GM19395 (cell line): ENCODE data around the gene CBARP.
"Not testable (repeated sequence)": the region's sequence is repeated elsewhere in the genome, so short reads cannot be mapped to it uniquely, and the experiment has no call there.

Experiments
- ATAC-seq: cut with Tn5 transposase; IDR thresholded peaks from one replicate; pipeline ENCODE4 v1.9.1; 2021; ENCODE audit warnings: mild to moderate bottlenecking, moderate library complexity; ENCODE audit not compliant: unreplicated experiment

The CBARP gene

DNA sequence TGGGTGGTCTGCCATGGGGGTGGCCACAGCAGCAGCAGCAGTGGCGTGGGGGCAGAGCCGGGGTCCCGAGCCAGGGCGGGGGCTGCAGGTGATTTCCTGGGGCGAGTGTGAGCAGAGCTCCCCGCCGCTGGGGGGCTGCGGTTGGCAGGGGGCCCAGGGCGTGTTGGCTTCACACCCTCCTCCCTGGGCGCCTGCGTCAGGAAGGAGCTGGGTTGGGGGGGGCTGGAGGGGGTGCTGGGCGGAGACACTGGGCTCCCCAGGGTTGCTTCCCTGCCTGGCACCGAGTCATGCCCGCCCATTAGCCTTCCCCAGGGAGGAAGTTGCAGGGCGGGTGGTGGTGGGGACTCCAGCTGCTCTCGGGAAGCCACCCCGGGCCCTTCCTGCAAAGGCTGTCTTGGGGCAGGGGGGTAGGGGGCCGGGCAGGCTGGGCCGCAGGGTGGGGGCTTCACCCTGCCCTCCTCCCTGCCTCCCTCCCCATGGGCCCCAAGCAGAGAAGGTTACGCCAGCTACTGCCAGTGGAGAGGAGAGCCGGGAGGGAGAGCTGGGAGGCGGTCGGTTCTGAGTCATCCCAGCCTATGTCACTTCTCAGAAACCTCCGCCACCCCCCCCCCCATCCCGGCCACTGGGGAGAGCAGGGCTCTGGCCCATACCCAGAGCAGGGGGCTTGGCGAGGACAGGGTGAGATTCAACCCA, 15.2 kb upstream of the CBARP start:
- no peak for ATAC-seq

DNA sequence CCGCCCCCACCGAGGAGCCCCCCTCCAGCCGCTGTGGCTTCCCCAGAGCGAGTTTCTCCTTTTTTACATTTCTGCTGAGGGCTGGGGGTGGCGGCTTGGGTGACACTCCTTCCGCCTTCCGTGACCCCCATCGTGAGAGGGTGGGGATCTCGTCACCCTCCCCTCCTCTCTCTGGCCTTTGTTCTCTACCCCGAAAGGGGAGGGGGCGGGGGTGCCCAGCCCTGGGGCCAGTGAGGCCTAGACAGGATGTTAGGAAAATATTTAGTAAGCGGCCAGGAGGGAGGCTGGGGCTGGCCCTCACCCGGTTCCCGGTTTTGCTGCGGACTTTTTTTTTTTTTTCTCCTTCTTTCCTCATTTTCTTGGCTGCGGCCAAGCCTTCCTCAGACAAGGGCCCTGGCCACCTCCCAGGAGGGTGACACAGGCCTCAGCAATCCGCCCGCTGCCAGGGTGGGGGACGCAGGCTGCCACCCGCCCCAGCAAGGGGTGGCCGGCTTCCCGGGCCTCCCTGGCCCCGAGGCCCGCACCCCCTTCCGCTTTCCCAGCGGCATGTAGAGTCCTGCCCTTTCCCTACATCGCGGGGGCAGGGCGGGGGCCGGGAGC, 14.5 kb upstream of the CBARP start:
- no peak for ATAC-seq

DNA sequence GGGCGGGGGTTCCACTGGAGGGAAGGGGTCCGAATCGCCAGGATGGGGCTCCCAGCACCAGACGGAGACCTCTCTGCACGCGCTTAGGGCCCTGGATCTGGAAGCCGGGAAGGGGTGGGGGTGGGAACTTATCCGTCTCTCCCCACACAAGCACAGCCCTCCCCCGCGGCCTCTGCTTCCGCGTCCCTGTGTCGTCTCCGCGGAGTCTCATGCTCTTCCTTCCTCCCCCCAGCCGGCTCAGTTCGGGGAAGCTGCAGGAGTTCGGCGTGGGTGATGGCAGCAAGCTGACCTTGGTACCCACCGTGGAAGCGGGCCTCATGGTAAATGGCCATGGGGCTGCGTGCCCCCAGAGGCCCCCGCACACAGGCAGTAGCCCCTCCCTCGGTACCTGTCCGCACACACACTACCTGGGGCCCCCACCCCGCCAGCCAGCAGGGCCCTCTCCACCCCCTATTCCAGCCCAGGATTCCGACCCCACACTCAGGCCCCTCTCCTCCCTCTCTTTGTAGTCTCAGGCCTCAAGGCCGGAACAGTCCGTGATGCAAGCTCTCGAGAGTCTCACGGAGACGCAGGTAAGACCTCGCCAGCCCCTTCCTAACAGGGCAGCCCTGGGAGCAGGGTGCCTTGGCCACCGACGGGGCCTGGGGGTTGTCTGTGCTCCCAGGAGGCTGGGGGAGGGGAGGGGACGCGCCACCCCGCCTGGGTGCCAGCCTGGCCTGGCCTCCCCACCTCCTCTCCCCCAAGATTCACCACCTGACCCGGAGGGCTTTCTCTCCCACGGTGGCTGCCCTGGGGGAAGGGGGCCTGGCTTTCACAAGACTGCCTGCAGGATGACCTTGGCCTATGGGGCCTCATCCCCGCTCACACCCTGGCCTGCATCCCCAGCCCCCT, 13.8 kb upstream of the CBARP start:
- no peak for ATAC-seq

DNA sequence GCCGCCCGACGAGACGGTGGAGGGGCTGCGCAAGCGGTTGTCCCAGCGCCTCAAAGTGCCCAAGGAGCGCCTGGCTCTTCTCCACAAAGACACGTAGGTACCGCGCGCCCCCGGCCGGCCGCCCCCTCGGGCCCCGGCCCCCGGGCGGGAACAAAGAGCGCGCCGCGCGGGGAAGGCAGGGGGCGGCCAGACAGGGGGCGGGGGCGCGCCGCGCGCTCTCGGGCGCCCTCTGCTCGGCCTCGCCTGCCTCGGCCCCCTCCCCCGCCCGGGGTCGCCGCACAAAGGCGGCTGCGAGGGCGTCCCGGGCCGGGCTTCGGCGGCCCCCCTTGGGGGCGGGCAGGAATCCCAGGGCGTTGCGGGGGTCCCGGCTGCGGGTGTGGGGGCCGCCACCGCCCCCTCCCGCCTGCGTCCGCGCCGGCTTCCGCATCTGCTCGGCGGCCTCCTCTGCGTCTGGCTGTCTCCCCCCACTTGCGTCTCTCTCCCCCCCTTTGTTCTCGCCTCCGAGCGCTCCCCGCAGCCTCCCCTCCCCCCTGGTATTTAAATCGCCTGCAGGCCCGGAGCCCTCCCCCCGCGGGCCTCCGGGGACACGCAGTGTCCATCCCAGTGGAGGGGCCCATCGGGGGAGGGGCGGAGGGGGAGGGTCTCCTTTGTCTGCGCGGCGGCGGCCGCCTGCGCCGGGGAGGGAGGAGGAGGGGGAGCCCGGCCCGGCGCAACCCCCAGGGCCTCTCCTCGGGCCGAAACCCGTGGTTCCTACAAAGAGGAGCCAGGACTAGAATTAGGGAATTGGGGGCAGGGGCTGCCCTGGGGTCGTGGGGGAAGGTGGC, 12.8 kb upstream of the CBARP start:
- ATAC-seq: no peak

- no peak for ATAC-seq
Observed at GRCh38 chr19:1249990-1250436, 12.2 kb upstream of the CBARP start.

DNA sequence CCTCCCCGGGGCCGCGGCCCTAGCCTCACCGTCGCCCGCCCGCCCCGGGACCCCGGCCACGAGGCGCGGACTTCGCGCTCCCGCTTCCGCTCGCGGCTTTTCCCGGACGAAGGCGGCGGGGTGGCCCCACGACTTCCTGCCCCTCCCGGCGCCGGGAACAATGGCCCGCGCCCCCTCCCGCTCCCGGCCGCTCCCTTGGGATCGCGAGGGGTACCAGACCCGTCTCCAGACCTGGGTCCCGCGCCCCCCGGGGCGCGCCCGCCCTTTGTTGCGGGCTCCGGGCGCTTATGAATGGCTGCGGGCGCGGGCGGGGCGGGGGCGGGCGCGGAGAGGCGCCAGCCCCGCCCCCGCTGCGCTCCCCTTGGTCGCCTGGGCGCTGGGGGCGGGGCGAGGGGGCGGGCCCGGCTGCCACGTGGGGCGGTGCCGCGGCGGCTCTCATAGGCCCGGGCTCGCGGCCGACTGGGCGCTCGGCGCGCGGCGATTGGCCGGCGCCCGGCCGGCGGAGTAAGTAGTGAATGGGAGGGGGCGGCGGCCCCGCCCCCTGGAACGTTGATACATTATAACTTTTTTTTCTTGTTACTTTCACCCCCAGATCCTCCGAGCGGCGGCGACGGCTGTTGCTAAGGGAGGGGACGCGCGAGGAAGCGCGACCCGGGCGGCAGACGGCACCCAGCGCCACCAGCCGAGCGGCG, 11.6 kb upstream of the CBARP start:
- ATAC-seq: peak; percentile 49

- ATAC-seq: peak; percentile 18
Observed at GRCh38 chr19:1248786-1249297, 11.0 kb upstream of the CBARP start.

DNA sequence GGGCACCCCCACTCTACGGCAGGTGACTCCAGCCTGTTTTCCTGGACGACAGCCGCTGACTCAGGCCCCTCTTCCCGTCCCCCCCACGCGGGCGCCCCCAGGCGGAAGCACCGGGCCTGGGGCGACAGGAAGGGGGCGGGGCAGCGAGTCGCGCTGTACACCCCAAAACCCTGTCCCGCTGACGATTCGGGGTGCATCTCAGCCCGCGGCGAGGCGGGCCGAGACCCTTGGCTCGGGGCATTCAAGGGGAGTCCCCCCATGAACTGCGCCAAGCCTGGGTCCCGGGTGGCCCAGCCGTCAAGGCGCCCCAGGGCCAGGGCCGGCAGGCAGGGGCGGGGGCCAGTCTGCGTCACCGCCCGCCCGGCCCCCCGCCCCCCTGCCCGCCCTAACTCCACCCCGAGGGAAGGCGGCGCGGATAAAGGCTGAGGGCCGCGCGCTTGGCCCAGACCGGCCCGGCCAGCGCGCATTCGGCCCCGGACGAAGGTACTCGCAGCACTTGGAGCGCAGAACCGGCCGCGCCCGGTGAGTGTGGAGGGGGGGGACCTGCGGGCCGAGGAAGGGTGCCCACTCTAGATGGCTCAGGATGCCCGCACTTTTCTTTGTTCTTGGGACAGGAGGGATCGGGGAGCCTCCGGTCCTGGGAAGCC, 10.5 kb upstream of the CBARP start, which contains the start of gene MIDN:
MIDN (plus strand) TSS at position 445 of the 647 bp plus-strand sequence. CDS start 1,714 bp downstream, outside the sequence.
- ATAC-seq: peak; percentile 20

DNA sequence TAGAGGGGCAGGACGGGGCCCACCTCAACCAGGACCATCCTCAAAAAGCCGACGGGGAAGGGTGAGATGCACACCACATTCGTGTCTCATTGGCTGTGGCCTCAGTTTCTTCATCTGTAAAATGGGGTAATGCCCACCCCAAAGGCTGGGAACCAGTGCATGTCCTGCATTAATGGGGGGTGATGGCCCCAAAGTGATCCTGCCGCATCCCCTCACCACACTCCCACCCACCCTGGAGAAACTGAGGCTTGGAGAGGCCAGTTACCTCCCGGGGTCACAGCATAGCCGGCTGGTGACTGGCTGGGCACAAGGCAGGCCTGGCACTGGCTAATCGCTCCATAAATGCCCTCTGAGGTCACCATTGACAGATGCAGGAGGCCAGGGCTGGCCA, 9.9 kb upstream of the CBARP start:
- no peak for ATAC-seq

DNA sequence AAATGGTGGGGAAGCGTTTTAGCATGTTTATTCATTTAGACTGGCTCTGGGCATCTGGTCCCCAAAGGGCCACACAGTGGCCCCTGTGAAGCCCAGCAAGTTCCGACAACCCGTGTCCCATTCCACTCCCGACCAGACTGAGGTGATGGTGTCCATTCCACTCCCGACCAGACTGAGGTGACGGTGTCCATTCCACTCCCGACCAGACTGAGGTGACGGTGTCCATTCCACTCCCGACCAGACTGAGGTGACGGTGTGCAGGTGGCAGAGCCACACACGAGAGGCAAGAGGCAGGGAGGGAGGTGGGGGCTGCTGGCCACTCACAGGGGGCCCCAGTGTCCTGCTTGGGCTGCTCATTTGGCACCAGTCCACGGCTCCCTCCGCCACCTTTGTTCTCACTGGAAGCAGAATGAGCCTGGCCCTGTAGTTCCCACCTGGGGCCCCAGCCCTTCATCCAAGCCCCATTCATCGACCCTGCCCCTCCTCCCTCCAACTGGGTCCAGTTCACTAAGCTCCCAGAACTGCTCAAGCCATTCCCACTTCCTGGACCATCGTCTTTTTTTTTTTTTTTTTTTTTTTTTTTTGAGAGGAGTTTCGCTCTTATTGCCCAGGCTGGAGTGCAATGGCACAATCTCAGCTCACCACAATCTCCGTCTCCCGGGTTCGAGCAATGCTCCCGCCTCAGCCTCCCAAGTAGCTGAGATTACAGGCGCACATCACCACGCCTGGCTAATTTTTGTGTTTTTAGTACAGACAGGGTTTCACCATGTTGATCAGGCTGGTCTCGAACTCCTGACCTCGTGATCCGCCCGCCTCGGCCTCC, 8.7 kb upstream of the CBARP start:
- not testable (repeated sequence) for ATAC-seq

GRCh38 chr19:1245494-1246264, 7.9 kb upstream of the CBARP start:
- no peak for ATAC-seq

DNA sequence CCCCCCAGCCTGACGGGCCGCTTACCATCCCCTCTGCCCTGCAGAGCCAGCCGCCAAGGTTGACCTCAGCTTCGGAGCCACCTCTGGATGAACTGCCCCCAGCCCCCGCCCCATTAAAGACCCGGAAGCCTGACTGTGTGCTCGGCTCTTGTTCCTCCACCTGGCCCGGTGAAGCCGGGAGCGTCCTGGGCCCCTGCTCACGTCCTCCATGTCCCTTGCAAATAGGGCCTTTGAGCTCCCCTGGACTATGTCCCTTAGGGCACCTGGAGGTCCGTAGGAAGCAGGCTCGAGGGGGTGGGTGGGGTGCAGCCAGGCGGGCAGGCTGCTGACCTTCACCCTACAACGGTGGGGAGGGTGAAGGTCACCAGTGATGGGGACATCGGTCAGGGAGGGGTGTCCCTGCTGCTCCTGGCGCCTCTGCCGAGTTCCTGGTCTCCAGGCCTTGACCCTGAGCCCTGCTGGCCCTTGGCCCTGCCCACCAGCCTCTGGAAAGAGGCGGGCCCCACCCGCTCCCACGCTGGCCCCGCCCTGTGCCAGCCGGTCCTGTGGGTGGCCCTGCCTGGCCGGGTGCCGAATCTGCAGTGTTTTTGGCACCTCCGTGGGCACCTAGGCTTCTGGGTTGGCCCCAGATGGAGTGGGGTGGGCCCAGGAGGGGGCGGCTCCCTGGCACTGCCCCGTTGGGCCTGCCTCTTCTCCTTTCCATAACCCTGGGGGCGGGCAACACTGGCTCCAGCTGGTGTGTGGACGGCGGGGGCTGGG, 7.1 kb upstream of the CBARP start:
- ATAC-seq: no peak

DNA sequence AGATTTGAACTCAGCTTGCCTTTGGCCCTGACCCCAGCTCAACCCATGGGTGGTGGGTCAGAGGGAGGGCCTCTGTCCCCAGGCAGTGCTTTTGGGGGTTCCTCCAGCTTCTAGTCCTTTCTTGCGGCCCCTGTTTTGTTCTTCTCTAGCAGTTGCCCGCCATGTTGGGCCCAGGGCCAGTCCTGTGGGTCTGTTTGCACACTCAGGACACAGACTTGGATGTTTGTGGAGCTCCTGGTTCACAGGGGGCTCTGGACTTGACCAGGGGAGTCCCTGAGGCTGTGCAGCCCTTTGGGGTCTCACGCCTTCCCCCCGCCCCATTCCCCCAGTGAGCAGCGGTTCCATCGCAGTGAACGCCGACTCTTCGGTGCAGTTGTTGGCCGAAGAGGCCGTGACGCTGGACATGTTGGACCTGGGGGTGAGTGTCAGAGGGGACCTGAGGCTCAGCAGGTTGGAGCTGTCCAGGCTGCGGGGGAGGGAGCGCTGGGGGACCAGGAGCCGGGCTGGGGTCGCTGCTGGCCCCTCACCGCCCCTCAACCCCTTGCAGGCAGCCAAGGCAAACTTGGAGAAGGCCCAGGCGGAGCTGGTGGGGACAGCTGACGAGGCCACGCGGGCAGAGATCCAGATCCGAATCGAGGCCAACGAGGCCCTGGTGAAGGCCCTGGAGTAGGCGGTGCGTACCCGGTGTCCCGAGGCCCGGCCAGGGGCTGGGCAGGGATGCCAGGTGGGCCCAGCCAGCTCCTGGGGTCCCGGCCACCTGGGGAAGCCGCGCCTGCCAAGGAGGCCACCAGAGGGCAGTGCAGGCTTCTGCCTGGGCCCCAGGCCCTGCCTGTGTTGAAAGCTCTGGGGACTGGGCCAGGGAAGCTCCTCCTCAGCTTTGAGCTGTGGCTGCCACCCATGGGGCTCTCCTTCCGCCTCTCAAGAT, 6.2 kb upstream of the CBARP start:
- ATAC-seq: no peak

DNA sequence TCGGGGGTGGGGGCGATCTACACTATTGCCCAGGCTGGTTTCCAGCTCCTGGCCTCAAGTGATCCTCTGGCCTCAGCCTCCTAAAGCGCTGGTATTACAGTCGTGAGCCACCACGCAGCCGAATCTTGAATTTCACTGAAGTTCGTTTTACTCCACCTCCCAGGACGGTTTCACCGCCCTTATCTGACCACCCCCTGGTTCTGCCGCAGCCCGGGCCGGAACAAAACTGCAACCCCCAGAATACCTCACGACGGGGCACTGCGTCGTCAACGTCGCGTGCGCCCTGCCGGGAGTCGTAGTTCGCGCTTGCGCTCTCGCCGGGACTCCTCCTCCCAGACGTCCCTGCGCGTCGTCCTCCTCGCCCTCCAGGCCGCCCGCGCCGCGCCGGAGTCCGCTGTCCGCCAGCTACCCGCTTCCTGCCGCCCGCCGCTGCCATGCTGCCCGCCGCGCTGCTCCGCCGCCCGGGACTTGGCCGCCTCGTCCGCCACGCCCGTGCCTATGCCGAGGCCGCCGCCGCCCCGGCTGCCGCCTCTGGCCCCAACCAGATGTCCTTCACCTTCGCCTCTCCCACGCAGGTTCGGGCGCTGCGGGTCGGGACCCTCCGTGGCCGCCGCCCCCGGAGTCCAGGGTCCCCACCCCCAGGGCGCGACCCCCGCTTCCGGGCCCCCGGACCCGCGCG, 3.8 kb upstream of the CBARP start, which contains the start of gene ATP5F1D:
ATP5F1D (plus strand) TSS at position 335 of the 679 bp plus-strand sequence; CDS start at position 435, 100 bp downstream.
- peak; percentile 53 for ATAC-seq

DNA sequence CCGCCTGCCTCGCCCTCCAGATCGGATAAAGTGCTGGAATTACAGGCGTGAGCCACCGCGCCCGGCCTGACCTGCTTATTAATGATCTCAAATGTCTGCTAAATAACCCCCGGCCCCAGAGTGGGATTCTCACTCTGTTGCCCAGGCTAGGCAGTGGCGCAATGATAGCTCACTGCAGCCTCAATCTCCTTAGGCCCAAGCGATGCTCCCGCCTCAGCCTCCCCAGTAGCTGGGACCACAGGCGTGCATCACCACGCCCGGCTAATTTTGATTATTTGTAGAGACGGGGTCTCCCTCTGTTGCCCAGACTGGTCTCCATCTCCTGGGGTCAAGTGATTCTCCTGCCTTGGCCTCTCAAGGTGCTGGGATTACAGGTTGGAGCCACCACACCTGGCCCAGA, 3.1 kb upstream of the CBARP start:
- ATAC-seq: no peak
